SW 1271 (cell line): ENCODE measurements around the gene CDHR3.
A peak's percentile ranks its signal among the peaks of the same experiment; 100 is the strongest.

ENCODE experiments used
- DNase-seq, 2 experiments: peaks; one replicate each; lab custom pipeline; 2025; lab: John Stamatoyannopoulos, UW

CDHR3 gene

GRCh38 chr7:106023369-106024322 is 60.6 kb downstream of the CDHR3 start:
- no peak for DNase-seq

DNA sequence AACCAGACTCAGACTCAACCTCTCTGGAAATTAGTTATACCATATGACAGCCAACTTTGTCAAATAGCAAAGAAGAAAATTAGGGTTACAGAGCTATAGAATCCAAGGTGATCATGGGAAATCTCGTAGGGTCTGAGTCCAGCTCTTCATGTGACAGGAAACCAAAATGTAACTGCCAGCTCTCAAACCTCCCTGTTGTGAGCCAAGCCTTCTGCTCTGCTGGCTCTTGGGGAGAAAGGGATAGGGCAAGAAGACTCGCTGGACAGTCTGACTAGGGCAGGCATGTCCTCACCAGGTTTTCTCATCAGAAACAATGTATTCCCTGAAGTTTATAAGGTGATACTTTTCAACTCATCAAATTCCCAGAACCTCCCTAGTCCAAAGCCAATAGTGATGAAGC is 63.0 kb downstream of the CDHR3 start:
- no peak for DNase-seq

GRCh38 chr7:106029451-106029850 is 66.4 kb downstream of the CDHR3 start:
- DNase-seq = no peak

DNA sequence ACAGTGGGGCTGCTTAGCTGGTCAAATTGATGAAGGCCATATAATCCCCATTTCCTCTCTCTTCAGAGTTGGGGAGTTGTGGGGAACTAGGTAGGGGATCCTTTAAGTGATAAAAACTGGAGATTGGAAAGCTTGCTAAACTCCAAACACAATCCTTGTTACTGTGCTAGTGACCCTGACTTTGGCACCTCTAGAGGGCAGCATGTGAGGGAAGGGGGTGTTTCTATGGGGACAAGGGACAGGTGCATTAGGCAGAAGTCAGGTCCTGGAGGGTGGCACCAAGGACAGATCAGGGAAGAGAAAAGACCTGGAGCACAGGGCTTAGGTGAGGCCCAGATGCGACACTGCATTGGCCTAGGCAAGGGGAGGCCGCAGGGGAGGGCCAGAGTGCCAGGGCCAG is 66.9 kb downstream of the CDHR3 start:
- DNase-seq = no peak

DNA sequence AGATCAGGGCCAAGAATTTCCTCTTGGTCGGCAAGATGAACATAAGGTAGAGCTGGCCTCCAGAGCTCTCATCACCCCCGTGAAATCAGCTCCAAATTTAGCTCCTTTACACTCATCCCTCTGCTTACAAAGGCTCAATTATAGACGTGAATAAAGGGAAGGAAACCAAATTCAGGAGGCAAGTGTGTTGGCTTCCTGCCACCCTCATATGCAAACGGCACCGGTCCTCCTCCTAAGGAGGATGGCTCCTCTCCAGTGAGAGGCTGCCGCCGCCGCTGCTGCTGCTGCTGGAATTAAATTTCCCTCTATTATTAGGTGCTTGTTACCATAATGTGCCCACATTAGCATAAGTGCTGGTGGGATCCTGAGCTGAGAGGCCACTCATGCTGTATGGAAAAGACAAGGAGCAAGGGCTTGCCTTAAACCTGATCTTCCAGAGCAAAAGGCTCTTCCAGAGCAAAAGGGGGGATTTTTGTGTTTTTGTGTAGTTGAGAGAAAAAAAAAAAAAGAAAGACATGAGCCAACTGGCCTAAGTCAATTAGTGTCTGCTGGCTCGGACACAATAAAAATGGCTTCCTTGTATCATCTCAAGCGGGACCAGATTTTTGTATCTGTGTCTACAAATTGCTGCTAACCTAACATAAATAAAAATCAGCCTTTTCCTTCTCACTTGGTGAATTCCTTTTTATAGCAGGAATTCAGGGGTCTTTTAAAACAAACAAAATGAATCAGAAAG is 68.4 kb downstream of the CDHR3 start:
- no peak for DNase-seq

GRCh38 chr7:106032295-106032694 is 69.2 kb downstream of the CDHR3 start:
- no peak for DNase-seq

DNA sequence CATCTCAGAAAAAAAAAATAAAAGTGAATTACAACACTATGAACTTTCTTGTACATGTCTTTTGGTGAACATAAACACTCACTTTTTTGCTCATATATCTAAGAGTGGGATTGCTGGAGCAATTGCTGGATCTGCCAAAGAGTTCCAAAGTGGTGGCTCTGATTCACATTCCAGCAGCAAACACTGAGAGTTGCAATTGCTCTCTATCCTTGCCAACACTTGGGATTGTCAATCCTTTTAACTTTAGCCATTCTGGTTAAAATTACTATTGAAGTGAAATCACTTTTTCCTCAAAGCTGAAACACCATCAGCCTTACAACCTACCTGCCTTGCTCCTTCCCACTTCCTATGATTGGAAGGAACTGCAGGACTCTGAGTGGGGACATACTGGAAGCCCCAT is 70.7 kb downstream of the CDHR3 start:
- no peak for DNase-seq

DNA sequence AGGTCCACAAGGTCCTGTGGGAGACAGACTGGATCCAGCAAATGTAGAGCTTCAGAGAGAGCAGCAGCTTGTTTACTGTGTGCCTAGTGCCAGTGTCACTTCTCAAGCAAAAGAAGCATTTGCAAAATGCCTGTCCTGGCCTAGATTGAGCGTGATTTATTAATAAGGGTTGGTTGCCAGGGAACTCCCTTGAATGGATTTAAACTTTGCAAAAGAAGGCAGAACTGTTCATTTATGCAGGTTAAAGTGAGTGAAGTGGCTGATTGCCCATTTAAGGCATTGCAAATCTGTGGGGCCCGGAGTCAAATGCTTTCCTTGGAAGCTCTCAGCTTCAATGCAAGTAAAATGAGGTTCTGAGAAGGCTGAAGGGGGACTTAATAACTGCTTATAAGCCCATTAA is 71.3 kb downstream of the CDHR3 start:
- DNase-seq = no peak

DNA sequence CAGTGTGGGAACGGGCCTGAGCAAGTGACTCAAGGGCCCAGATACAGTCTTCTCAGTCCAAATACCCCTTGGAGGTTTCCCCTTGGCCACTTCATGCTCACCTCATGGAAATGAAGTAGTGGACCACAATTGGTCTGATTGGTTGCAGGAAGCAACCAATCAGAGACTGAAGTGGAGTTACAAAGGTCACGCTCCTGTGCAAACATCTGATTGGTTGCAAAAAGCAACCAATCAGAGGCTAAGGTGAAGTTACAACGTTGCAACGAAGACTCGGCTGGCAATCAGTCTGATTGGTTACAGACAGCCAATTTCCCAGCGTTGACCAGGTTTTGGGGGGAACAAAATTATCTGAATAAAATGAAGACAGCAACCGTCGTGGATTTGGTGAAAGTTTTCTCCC is 72.5 kb downstream of the CDHR3 start:
- no peak for DNase-seq

DNA sequence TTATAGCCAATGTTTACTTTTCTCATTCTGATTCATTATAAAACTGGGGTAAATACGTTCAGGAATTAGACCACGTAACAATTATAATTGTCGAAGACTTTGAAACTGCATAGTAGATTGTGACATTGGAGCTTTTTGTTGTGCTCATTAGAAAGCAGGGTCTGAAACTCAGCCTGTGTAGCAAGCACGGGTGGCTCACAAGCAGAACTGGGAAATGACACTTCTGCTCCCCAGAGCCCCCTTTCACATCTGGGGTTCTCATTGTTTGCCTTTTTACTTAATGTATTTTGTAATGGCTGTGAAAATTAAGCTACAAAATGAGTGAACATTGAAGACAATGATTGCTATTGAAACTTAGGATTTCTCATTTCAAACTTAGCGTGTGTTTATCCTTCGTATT is 72.9 kb downstream of the CDHR3 start:
- DNase-seq = no peak

DNA sequence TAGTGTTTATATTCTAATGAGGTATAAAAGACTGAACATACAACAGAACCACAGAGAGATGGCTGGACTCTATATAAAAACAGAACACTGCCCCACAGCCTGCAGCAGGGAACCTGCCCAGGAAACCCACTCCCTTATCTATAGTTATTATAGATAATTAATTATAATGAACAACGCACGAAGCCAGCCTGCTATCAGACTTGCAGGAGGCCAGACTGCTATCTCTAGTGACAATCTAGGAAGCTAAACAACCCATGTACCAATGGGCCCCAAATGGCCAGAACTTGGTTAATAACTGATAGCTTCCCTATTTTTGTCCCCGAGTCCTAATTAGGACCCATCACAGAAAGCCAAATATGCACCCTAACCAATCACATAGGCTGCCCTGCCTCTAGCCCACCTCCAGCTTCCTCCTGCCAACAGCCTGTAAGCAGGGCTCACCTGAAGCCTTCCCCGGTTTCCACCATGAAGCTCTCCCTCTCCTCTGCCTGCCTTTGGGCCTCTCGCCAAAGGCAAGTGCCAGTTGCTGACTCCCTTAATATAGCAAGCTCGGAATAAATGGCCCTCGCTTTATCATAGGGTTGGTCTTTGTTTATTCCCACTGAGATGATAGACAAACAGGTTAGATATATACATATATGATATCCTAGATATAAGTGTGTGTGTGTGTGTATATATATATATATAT is 74.6 kb downstream of the CDHR3 start:
- DNase-seq = no peak

GRCh38 chr7:106038289-106038688 is 75.2 kb downstream of the CDHR3 start:
- no peak for DNase-seq

DNA sequence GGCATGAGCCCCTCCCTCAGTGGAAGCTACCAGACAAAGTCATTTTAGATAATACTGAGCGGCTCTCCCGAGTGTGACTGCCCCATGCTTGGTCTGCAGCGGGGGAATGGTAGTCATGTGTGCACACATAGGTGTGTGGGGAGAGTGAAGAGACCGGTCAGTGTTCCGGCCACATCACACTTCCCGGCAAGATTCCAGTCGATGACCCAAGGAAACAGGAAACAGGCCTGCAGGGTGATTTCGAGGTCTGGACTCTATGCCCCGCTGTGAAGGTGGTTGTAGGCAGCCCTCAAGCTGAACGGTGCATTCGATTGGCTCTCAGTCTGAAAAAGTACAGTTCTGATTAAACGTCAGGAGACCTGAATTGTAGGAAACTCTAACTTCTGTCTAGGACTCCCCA is 75.9 kb downstream of the CDHR3 start:
- DNase-seq = no peak

DNA sequence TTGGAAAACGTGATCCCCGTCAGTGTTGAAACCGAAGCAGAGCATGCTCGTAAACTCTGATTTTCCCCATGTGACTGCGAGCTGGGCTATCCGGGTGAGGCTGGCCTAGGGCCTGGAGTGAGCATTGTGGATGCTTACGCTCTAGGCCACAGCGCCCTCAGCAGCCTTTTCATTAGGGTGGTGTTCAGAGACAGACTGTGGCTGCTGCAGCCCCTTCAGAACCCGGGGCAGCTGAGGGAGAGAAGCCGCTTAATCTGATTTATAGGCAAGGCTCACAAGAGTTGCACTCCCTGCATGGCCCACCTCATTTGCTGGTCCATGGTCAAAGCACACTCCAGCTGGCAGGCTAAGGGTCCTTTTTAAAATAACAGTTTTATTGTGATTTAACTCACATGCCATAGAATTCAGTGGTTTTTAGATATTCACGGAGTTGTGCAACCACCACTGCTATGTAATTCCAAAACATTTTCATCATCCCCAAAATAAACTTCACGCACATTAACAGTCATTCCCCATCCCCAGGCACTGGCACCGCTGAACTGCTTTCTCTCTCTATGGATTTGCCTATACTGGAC is 76.5 kb downstream of the CDHR3 start:
- no peak for DNase-seq

DNA sequence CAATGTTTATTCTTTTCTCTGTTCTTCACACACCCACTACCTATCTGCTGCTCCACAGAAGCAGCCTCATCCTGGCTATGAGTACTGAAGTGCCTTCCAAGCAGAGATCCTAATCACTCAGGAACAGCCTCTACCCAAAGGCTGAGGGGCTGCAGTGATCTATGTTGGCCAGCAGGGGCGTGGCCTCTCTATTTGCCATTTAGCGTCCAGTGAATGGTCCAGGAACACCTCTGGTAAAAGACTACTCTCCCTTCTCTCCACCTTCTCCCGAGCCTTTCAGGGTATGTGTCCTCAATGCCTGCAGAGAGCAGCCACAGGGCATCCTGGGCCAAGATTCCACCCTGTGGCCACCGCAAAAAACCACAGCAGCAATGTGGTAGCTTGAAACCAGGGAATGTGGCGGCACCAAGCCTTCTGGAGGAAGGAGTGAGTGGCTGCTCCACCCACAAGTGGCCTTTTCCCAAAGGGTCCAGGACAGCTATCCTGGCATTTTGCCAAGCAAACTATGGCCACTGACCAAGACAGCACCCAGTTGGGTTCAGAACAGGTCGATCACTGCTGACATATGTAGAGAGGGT is 78.2 kb downstream of the CDHR3 start:
- peak in 1 of 2 experiments; percentile 50 for DNase-seq

GRCh38 chr7:106042196-106042611 is 79.1 kb downstream of the CDHR3 start:
- DNase-seq = no peak

- DNase-seq = no peak
Measured at GRCh38 chr7:106045139-106045538, 82.1 kb downstream of the CDHR3 start.

DNA sequence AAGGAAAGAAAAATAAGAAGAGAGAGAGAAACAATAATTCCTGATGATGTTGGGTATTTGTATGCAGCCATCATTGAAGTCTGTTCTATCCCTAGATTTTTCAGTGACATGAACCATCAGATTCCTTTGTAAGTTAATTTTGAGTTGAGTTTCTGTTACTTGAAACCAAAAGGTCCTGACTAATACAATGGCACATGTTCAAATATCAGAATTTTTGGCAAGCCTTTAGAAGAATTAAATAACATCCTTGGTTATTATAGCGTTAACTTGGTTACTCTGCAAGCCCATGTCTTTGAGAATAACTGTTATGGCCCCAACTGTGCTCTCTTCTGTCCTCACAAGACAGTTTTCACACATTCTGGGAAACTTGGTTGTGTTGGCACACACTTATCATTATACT is 82.5 kb downstream of the CDHR3 start:
- DNase-seq = no peak

- DNase-seq = no peak
Measured at GRCh38 chr7:106047184-106047583, 84.1 kb downstream of the CDHR3 start.

GRCh38 chr7:106047818-106048705 is 85.0 kb downstream of the CDHR3 start:
- no peak for DNase-seq

- DNase-seq = no peak
Measured at GRCh38 chr7:106048706-106049020, 85.6 kb downstream of the CDHR3 start.
